Upper lobe of left lung (tissue), 4 donors: ENCODE data around the gene STOML3.

ENCODE experiments used
- POLR2A ChIP-seq, 4 donors: fragments of 450-650 bp; IDR thresholded peaks; one replicate each; pipeline ENCODE4 v1.5.1; 2016 to 2017; ENCODE audit warnings: antibody characterized with exemption in 4 of 4, mild to moderate bottlenecking in 2 of 4
- POLR2AphosphoS5 ChIP-seq, 2 donors: sonication (generic); formaldehyde crosslinking; IDR thresholded peaks; one replicate each; pipeline ENCODE4 v1.5.1; 2017; ENCODE audit warnings: antibody characterized with exemption in 2 of 2
- TF ChIP-seq, protein P1 (sequence below), 6 experiments: fragments of 450-650 bp in 4 of 6; fragments of 200-600 bp in 2 of 6; sonication (generic) in 2 of 6; IDR thresholded peaks; one replicate each; pipeline ENCODE4 v1.5.1; 2016 to 2019; ENCODE audit warnings: antibody characterized with exemption in 6 of 6

DNA sequence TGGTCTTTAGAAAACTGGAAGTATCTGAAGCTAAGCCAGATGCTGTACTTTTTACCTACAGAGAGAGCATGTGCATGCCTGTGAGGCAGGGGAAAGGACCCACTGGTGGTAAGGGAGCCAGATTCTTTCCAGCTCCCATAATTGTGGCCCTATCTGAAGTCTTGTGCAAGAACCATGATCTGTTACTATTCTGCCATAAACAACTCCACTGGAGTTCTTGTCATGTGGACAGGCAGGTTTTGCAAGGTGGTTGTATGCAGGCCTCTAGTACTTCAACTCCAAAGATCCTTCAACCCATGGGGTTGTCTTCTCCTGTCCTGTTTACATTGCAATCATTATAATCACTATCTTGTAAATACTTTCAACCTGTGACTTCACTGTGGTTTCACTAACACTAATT is 33.1 kb upstream of the STOML3 start:
- TF ChIP-seq POLR2A (IDR thresholded peaks at IDR 0.05) (no peak), POLR2AphosphoS5 (IDR thresholded peaks at IDR 0.05) (no peak)
- TF ChIP-seq, protein P1, sequence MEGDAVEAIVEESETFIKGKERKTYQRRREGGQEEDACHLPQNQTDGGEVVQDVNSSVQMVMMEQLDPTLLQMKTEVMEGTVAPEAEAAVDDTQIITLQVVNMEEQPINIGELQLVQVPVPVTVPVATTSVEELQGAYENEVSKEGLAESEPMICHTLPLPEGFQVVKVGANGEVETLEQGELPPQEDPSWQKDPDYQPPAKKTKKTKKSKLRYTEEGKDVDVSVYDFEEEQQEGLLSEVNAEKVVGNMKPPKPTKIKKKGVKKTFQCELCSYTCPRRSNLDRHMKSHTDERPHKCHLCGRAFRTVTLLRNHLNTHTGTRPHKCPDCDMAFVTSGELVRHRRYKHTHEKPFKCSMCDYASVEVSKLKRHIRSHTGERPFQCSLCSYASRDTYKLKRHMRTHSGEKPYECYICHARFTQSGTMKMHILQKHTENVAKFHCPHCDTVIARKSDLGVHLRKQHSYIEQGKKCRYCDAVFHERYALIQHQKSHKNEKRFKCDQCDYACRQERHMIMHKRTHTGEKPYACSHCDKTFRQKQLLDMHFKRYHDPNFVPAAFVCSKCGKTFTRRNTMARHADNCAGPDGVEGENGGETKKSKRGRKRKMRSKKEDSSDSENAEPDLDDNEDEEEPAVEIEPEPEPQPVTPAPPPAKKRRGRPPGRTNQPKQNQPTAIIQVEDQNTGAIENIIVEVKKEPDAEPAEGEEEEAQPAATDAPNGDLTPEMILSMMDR (IDR thresholded peaks at IDR 0.05), result no peak
